Upper lobe of right lung (tissue), 1 donor: ENCODE results near the gene NAXE. TPM values are rescaled to one million over a fixed set of nuclear protein-coding genes. Genes with fewer than 3 reads are reported as not detected.
"Not testable (repeated sequence)": the region's sequence is repeated elsewhere in the genome, so short reads cannot be mapped to it uniquely, and the experiment has no call there.

Experiments used
- ATAC-seq: fragments of 200-7000 bp; cut with Tn5 transposase; one replicate; pipeline ENCODE4 v1.9.1; 2020; ENCODE audit warnings: mild to moderate bottlenecking, moderate library complexity
- DNase-seq: peaks from one replicate; pipeline ENCODE4 v3.0.0-alpha.2; 2020
- H3K27ac ChIP-seq: fragments of 200-600 bp; one replicate; pipeline ENCODE4 v1.8.0; 2022
- H3K27me3 ChIP-seq: fragments of 200-600 bp; one replicate; pipeline ENCODE4 v1.8.0; 2022; ENCODE audit warnings: mild to moderate bottlenecking
- H3K36me3 ChIP-seq: fragments of 200-600 bp; one replicate; pipeline ENCODE4 v1.8.0; 2022
- H3K4me1 ChIP-seq: fragments of 200-600 bp; one replicate; pipeline ENCODE4 v1.8.0; 2022
- H3K4me3 ChIP-seq: fragments of 200-600 bp; one replicate; pipeline ENCODE4 v1.8.0; 2022; ENCODE audit warnings: mild to moderate bottlenecking
- H3K9me3 ChIP-seq: fragments of 200-600 bp; one replicate; pipeline ENCODE4 v1.8.0; 2022
- intact Hi-C: fragments of 100-400 bp; cut with DNase I; formaldehyde crosslinking; loops from one replicate; pipeline ENCODE4 v1.11.0; 2022
- total RNA-seq: library from RNA; stranded (reverse); fragmentation: NEBNext Ultra II Directional; extraction: Animal tissue kit (Norgen Biotek cat#: 25700); gene quantifications from one replicate; pipeline ENCODE4 v1.2.1, GENCODE V29; 2021
- TF ChIP-seq, protein P1 (sequence below): fragments of 200-600 bp; IDR thresholded peaks from one replicate; pipeline ENCODE4 v1.8.0; 2022; ENCODE audit warnings: antibody characterized with exemption
- donor health status: DM: no; HTN: yes; CAD: no; lungs with severe emphysema.

The NAXE gene
- total RNA-seq, 1 donor from 2014 or later: 69.2 TPM

DNA sequence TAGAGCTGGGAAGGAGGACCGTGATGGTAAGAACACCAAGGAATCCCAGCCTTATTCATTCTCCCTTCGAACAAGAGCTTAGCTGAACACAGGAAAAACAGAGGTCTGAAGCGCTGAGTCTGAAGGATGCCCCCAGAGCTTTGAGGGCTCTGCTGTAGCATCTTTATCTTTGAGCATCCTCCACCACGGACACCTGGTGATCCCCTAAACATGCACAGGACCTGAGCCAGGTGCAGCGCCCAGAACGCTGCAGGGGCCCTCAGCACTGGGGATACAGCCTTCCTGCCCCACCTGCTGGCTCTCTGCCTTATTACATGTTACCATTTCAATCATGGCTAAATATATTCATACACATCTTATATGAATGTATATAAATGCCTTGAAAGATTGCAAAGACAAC is 17.4 kb downstream of the NAXE start:
- peak; percentile 52 for DNase-seq
- Histone ChIP-seq H3K36me3 (no peaks in the 10 kb centered on the region), H3K27me3 (peaks cover 7% of the 10 kb centered on the region), H3K9me3 (no peaks in the 10 kb centered on the region), H3K4me1 (no peaks in the 10 kb centered on the region), H3K4me3 (no peak overlapping the region), H3K27ac (no peak overlapping the region)
- intact Hi-C loops: no loop called here
- TF ChIP-seq, protein P1, sequence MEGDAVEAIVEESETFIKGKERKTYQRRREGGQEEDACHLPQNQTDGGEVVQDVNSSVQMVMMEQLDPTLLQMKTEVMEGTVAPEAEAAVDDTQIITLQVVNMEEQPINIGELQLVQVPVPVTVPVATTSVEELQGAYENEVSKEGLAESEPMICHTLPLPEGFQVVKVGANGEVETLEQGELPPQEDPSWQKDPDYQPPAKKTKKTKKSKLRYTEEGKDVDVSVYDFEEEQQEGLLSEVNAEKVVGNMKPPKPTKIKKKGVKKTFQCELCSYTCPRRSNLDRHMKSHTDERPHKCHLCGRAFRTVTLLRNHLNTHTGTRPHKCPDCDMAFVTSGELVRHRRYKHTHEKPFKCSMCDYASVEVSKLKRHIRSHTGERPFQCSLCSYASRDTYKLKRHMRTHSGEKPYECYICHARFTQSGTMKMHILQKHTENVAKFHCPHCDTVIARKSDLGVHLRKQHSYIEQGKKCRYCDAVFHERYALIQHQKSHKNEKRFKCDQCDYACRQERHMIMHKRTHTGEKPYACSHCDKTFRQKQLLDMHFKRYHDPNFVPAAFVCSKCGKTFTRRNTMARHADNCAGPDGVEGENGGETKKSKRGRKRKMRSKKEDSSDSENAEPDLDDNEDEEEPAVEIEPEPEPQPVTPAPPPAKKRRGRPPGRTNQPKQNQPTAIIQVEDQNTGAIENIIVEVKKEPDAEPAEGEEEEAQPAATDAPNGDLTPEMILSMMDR: peak; percentile 33
- peak; percentile 61 for ATAC-seq

DNA sequence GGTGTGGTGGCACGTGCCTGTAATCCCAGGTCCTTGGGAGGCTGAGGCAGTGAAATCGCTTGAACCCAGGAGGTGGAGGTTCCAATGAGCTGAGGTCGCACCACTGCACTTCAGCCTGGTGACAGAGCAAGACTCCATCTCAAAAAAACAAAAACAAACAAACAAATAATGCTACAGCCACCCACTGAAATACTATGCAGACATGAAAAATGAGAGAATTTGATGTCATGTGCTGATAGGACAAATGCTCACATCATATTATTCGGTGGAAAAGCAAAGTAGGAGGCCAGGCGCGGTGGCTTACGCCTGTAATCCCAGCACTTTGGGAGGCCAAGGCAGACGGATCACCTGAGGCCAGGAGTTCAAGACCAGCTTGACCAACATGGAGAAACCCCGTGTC is 18.5 kb downstream of the NAXE start:
- H3K27me3 ChIP-seq, H3K36me3 ChIP-seq, H3K9me3 ChIP-seq, H3K27ac ChIP-seq, H3K4me1 ChIP-seq, H3K4me3 ChIP-seq, ATAC-seq, intact Hi-C loops: not testable (repeated sequence)
- DNase-seq: peak; percentile 23

DNA sequence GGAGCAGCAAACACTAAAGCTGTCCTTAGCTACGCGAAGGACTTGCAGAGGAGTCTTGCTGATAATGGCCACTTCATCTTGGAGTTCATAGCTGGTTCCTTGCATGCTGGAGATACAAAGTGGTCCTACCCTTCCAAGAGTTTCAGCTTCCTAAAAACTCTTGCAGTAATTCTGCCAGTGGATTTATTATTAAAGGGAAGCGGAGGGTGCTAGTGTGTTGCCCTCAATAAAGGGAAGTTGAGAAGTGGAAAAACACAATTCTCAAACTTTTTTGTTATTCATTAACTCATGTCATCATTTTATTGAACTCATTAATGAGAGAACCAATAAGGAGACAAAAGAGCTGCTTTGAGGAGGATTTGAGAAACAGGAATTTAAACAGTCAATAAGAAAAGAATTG is 21.1 kb downstream of the NAXE start:
- DNase-seq (no peak), ATAC-seq (no peak)
- no peaks in the 10 kb centered on the region for H3K36me3 ChIP-seq
- TF ChIP-seq, protein P1: no peak
- no peak overlapping the region for H3K4me3 ChIP-seq
- no peaks in the 10 kb centered on the region for H3K9me3 ChIP-seq
- intact Hi-C loops: no loop called here
- H3K27me3 ChIP-seq: peaks cover 7% of the 10 kb centered on the region
- no peak overlapping the region for H3K27ac ChIP-seq
- no peaks in the 10 kb centered on the region for H3K4me1 ChIP-seq

DNA sequence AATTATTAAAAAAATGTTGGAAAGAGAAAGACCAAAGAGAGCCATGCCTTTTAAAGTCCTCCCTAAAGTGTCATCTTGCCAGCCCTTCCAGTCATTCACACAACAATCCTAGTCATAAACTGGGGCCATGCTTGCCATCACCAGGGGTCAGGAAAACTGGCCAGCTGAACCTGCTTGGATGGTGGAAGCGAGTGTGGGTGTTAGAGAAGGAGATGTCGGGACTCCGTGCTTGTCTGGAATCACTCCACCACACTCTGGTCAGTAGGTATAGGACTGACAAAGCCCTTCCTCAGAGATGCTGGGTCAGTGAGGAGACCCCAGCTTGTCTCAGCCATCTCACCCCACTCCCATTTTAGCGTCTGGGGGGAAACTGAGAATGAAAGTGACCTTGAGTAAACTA is 24.4 kb downstream of the NAXE start:
- Histone ChIP-seq H3K27ac (peak overlapping the region; percentile 43), H3K4me1 (no peaks in the 10 kb centered on the region), H3K4me3 (no peak overlapping the region), H3K9me3 (no peaks in the 10 kb centered on the region), H3K27me3 (peaks cover 23% of the 10 kb centered on the region), H3K36me3 (no peaks in the 10 kb centered on the region)
- ATAC-seq (no peak), DNase-seq (peak; percentile 26)
- intact Hi-C loops: no loop called here
- TF ChIP-seq, protein P1: no peak

DNA sequence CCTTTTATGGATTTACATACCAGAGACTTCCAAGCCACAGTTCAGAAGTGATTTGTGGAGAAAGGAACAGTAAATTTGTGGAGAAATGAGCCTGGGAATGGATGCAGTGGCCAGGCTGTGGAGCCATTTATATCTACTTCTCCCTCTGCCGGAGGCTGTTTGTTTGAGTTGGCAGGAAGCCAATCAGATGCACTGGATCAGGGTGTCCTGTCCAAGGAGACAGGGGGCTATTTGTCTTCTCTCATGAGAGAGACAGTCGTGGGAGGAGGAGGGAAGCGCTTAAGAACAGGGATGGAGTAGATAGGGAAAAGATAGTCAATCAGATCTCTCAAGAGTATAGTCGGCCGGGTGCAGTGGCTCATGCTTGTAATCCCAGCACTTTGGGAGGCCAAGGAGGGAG is 24.9 kb downstream of the NAXE start:
- no peak for DNase-seq
- ATAC-seq: peak; percentile 55
- intact Hi-C loops: no loop called here
- TF ChIP-seq, protein P1: no peak
- no peak overlapping the region for H3K4me3 ChIP-seq
- H3K27me3 ChIP-seq: peaks cover 24% of the 10 kb centered on the region
- no peaks in the 10 kb centered on the region for H3K9me3 ChIP-seq
- H3K4me1 ChIP-seq: no peaks in the 10 kb centered on the region
- H3K36me3 ChIP-seq: no peaks in the 10 kb centered on the region
- H3K27ac ChIP-seq: no peak overlapping the region

DNA sequence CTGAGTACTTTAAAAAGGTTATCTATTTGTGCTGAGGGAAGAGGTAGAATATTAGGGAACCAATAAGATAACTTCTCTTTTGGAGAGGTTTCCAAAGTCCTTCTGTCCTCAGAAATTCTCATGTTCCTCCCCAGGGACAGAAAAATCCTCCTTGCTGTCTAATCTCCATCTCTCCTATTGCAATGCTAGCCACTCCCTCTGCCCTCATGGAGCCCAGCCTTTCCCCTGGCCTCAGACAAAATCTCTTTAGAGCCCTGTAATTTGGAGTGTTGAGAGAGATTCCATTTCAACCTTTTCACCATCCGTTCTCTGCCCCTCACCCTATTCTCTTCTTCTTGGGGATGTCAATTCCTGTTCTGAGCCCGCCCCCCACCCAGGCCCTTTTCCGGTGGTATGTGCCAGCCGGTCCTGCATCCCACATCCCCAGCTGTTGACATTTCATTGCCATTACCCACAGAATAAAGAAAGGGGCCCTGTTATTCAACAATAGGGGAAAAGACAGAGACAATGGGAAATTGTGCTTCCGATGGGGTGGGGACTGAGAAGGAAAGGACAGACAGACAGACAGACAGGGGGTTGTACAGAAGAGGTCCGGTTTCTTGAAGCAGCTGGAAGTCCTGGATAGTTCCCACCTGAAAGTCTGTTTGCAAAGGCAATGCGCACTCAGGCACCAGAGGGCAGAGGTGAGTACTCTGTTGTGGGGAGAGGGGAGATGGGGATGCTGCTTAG is 27.4 kb downstream of the NAXE start, which contains the start of gene HAPLN2:
TSS of gene HAPLN2 (plus strand) at position 563 of the 729 bp plus-strand sequence. CDS start 4,076 bp downstream, outside the sequence.
- TF ChIP-seq, protein P1: peak; percentile 24
- intact Hi-C loops: no loop called here
- Histone ChIP-seq H3K36me3 (no peaks in the 10 kb centered on the region), H3K4me1 (peaks cover 4% of the 10 kb centered on the region), H3K27me3 (peaks cover 34% of the 10 kb centered on the region), H3K9me3 (no peaks in the 10 kb centered on the region), H3K27ac (no peak within 1 kb of the TSS), H3K4me3 (no peak within 1 kb of the TSS)
- DNase-seq: peak; percentile 35
- ATAC-seq: peak; percentile 29
